CMK (cell line): ENCODE results near the gene KLF6.

Source experiments
- DNase-seq: peaks from one replicate; pipeline ENCODE4 v3.0.0-alpha.2; 2010; ENCODE audit warnings: low read depth

KLF6 gene

GRCh38 chr10:3787816-3788215, 2.8 kb upstream of the KLF6 start:
- no peak for DNase-seq

- no peak for DNase-seq
Measured at GRCh38 chr10:3787016-3787400, 2.0 kb upstream of the KLF6 start.

GRCh38 chr10:3786295-3787015, 1.4 kb upstream of the KLF6 start:
- no peak for DNase-seq

- no peak for DNase-seq
Measured at GRCh38 chr10:3785851-3786271, 852 bp upstream of the KLF6 start.

- DNase-seq = peak; percentile 74
Measured at GRCh38 chr10:3785251-3785850, 342 bp upstream of the KLF6 start.

- DNase-seq = no peak
Measured at GRCh38 chr10:3783682-3784432, 1.2 kb downstream of the KLF6 start.

- DNase-seq = no peak
Measured at GRCh38 chr10:3783316-3783681, 1.7 kb downstream of the KLF6 start.

GRCh38 chr10:3782451-3783315, 2.3 kb downstream of the KLF6 start:
- DNase-seq = no peak

- DNase-seq = no peak
Measured at GRCh38 chr10:3782146-3782450, 2.9 kb downstream of the KLF6 start.

- DNase-seq = no peak
Measured at GRCh38 chr10:3781468-3782145, 3.4 kb downstream of the KLF6 start.

- DNase-seq = no peak
Measured at GRCh38 chr10:3780771-3781467, 4.1 kb downstream of the KLF6 start.

GRCh38 chr10:3780021-3780770, 4.8 kb downstream of the KLF6 start:
- no peak for DNase-seq

GRCh38 chr10:3779158-3779741, 5.8 kb downstream of the KLF6 start:
- DNase-seq = no peak

GRCh38 chr10:3778692-3779157, 6.3 kb downstream of the KLF6 start:
- DNase-seq = no peak

GRCh38 chr10:3777981-3778691, 6.9 kb downstream of the KLF6 start:
- DNase-seq = no peak

GRCh38 chr10:3776796-3777571, 8.0 kb downstream of the KLF6 start:
- no peak for DNase-seq

GRCh38 chr10:3775696-3776551, 9.1 kb downstream of the KLF6 start:
- DNase-seq = no peak
